Spleen (tissue), 7 donors: ENCODE measurements around the gene SHISA6.

Experiments used
- POLR2A ChIP-seq, 3 donors: fragments of 450-650 bp; IDR thresholded peaks; one replicate each; pipeline ENCODE4 v1.5.1; 2017; ENCODE audit warnings: antibody characterized with exemption in 3 of 3, mild to moderate bottlenecking in 1 of 3
- POLR2AphosphoS5 ChIP-seq, 3 donors: sonication (generic); formaldehyde crosslinking; IDR thresholded peaks; one replicate each; pipeline ENCODE4 v1.5.1; 2017; ENCODE audit warnings: antibody characterized with exemption in 3 of 3
- TF ChIP-seq, protein P1 (sequence below), 11 experiments: fragments of 200-600 bp in 7 of 11; fragments of 450-650 bp in 4 of 11; sonication (generic) in 4 of 11; IDR thresholded peaks in 8 of 11; conservative IDR thresholded peaks in 3 of 11; 1 replicate in 7 of 11; 2 replicates in 4 of 11; pipeline versions ENCODE4 v1.4.0 to v1.8.0; 2016 to 2021; ENCODE audit warnings: antibody characterized with exemption in 11 of 11, inconsistent platforms in 4 of 11, mild to moderate bottlenecking in 1 of 11
- donor health status: DM: no; HTN: no; CAD: no; lungs with moderate emphysema.
- donor health status: DM: no; HTN: no; CAD: no.
- donor health status: DM: no; HTN: no; CAD: no.

DNA sequence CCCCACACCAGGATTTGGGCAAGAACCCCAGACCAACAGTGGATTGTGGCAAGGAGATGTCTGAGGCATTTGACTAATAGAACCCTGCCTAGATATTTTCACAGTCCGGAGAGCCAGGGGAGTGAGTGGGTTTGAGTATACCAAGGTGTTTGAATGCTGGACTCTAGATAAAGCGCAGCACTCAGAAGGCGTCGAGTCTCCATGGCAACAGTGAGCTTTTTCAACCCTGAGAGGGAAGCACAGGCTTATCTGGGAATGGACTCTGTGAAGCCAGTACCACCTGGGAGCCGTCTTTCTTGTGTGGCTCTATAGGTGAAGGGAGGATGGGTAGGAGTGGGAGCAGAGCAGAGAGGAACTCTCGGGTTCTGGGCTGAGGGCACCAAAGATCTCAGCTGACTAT lies 147.0 kb downstream of the SHISA6 start:
- TF ChIP-seq, protein P1, sequence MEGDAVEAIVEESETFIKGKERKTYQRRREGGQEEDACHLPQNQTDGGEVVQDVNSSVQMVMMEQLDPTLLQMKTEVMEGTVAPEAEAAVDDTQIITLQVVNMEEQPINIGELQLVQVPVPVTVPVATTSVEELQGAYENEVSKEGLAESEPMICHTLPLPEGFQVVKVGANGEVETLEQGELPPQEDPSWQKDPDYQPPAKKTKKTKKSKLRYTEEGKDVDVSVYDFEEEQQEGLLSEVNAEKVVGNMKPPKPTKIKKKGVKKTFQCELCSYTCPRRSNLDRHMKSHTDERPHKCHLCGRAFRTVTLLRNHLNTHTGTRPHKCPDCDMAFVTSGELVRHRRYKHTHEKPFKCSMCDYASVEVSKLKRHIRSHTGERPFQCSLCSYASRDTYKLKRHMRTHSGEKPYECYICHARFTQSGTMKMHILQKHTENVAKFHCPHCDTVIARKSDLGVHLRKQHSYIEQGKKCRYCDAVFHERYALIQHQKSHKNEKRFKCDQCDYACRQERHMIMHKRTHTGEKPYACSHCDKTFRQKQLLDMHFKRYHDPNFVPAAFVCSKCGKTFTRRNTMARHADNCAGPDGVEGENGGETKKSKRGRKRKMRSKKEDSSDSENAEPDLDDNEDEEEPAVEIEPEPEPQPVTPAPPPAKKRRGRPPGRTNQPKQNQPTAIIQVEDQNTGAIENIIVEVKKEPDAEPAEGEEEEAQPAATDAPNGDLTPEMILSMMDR (IDR thresholded peaks at IDR 0.05 in 8 of 11, conservative IDR thresholded peaks at IDR 0.05 in 3 of 11): no peak
- TF ChIP-seq POLR2AphosphoS5 (IDR thresholded peaks at IDR 0.05) (no peak), POLR2A (IDR thresholded peaks at IDR 0.05) (no peak)
